Subcutaneous adipose tissue (tissue), 4 donors: ENCODE results near the gene OTUB2. TPM values are rescaled to one million over a fixed set of nuclear protein-coding genes. Genes with fewer than 3 reads are reported as not detected.

ENCODE experiments used
- CTCF ChIP-seq: fragments of 450-650 bp; IDR thresholded peaks from one replicate; pipeline ENCODE4 v1.5.1; 2016; ENCODE audit warnings: low read depth, mild to moderate bottlenecking, control low read depth, antibody characterized with exemption, moderate library complexity
- total RNA-seq, 4 donors: library from RNA; depleted of rRNA; stranded (reverse); fragments of >200 nt; gene quantifications; one replicate each; pipeline ENCODE4 v1.1.0, GENCODE V29; 2016

Gene OTUB2
- total RNA-seq, 4 donors from 2014 or later, result 0.22 to 3.9 (median 0.43) TPM

GRCh38 chr14:94058128-94058673 lies 32.1 kb downstream of the OTUB2 start:
- TF ChIP-seq CTCF, result no peak

- TF ChIP-seq CTCF, result no peak
Measured at GRCh38 chr14:94058674-94059138, 32.6 kb downstream of the OTUB2 start.

GRCh38 chr14:94059998-94060397 lies 33.9 kb downstream of the OTUB2 start:
- no peak for TF ChIP-seq CTCF

- TF ChIP-seq CTCF, result no peak
Measured at GRCh38 chr14:94062344-94062940, 36.3 kb downstream of the OTUB2 start.

- no peak for TF ChIP-seq CTCF
Measured at GRCh38 chr14:94066089-94066676, 40.0 kb downstream of the OTUB2 start.

GRCh38 chr14:94074534-94074933 lies 48.4 kb downstream of the OTUB2 start:
- TF ChIP-seq CTCF, result no peak

GRCh38 chr14:94075008-94075407 lies 48.9 kb downstream of the OTUB2 start:
- TF ChIP-seq CTCF, result no peak
